Spinal cord (tissue), 10 donors: ENCODE results near the gene E2F6. TPM values are rescaled to one million over a fixed set of nuclear protein-coding genes. Genes with fewer than 3 reads are reported as not detected.
A peak's percentile ranks its signal among the peaks of the same experiment; 100 is the strongest.

Experiments
- DNase-seq, 6 donors: peaks; one replicate each; pipeline versions ENCODE4 v3.0.0 to v3.0.0-alpha.2; 2013 to 2015; ENCODE audit warnings: low spot score in 6 of 6, low read depth in 4 of 6
- H3K27ac ChIP-seq: one replicate; pipeline ENCODE4 v1.5.1; 2013; ENCODE audit warnings: low read depth, low read length, control low read depth
- H3K27me3 ChIP-seq: one replicate; pipeline ENCODE4 v1.6.1; 2013; ENCODE audit warnings: low read length; ENCODE audit not compliant: control insufficient read depth, insufficient read depth
- H3K36me3 ChIP-seq: one replicate; pipeline ENCODE4 v1.6.1; 2013; ENCODE audit warnings: low read length; ENCODE audit not compliant: control insufficient read depth, insufficient read depth
- H3K4me1 ChIP-seq: one replicate; pipeline ENCODE4 v1.6.1; 2013; ENCODE audit warnings: low read length; ENCODE audit not compliant: control insufficient read depth, insufficient read depth
- H3K4me3 ChIP-seq: one replicate; pipeline ENCODE4 v1.5.1; 2013; ENCODE audit warnings: low read depth, low read length, control low read depth
- H3K9me3 ChIP-seq: one replicate; pipeline ENCODE4 v1.6.1; 2013; ENCODE audit warnings: low read length; ENCODE audit not compliant: control insufficient read depth, insufficient read depth
- WGBS: methylation state at CpG from one replicate; pipeline ENCODE4 v1.1.5; 2013; ENCODE audit warnings: missing lambda C conversion rate; ENCODE audit not compliant: insufficient coverage; 5-methylcytosine and 5-hydroxymethylcytosine counted together
- long read RNA-seq, 4 donors: transcript quantifications; one replicate each; lab custom pipeline, GENCODE V29; 2026
- polyA plus RNA-seq, 2 donors: library from polyadenylated mRNA; unstranded; fragments of 120-200 nt; gene quantifications; one replicate each; pipeline ENCODE4 v1.2.1, GENCODE V29; 2013; ENCODE audit not compliant: insufficient read length in 2 of 2
- total RNA-seq, 2 donors: library from RNA; depleted of rRNA in 1 of 2; stranded (reverse); fragments of 120-200 nt in 1 of 2; fragments of >200 nt in 1 of 2; gene quantifications; one replicate each; pipeline versions ENCODE4 v1.2.3 to v1.2.4, GENCODE V29; 2013 to 2014
- donor health status: healthy.

Gene E2F6
- total RNA-seq (10 to 100 TPM; 13.7 to 15.2 TPM), polyA plus RNA-seq (10 to 100 TPM; 19.8 to 20.0 TPM)
- long read RNA-seq, donor 1, partial matches to known transcripts = 0 of 13 reads
- long read RNA-seq, donor 1, other reads (novel, unspliced or antisense) = 0 of 13 reads
- long read RNA-seq, donor 2, partial matches to known transcripts = 0 of 1 reads
- long read RNA-seq, donor 2, other reads (novel, unspliced or antisense) = 0 of 1 reads
- long read RNA-seq, donor 3, partial matches to known transcripts = 0 of 6 reads
- long read RNA-seq, donor 3, other reads (novel, unspliced or antisense) = 0 of 6 reads
- long read RNA-seq, donor 4, transcript E2F6-202 (7 exons, 3,218 nt) = major isoform, 7 of 9 reads
- long read RNA-seq, donor 4, partial matches to known transcripts = 0 of 9 reads
- long read RNA-seq, donor 4, other reads (novel, unspliced or antisense) = 0 of 9 reads

GRCh38 chr2:11465485-11466306, at the start of gene E2F6:
Gene E2F6 (minus strand): TSS chr2:11466161. CDS start chr2:11465879, 282 bp downstream.
- Histone ChIP-seq H3K27me3 (no peaks in the 10 kb centered on the region), H3K27ac (peak within 1 kb of the TSS; percentile 69), H3K9me3 (no peaks in the 10 kb centered on the region), H3K36me3 (peaks cover 4% of the 10 kb centered on the region), H3K4me1 (peaks cover 23% of the 10 kb centered on the region), H3K4me3 (peak within 1 kb of the TSS; percentile 63)
- DNase-seq = peak in 5 of 6 donors; percentile 82 to 98 (median 90)
- WGBS = under 1% methylated on average over 79 of the region's 86 CpGs

- no peak overlapping the region for H3K27ac ChIP-seq
Observed at GRCh38 chr2:11515490-11515981, 49.6 kb upstream of the E2F6 start.

GRCh38 chr2:11514904-11515303, 48.9 kb upstream of the E2F6 start:
- 71% methylated on average over 4 of the region's 6 CpGs for WGBS
- Histone ChIP-seq H3K4me3 (no peak overlapping the region), H3K9me3 (no peaks in the 10 kb centered on the region), H3K27ac (no peak overlapping the region), H3K4me1 (peaks cover 12% of the 10 kb centered on the region), H3K27me3 (no peaks in the 10 kb centered on the region), H3K36me3 (peaks cover 2% of the 10 kb centered on the region)
- DNase-seq = no peak

More at GRCh38 chr2:11515490-11515981, 49.6 kb upstream of the E2F6 start:
- WGBS = 55% methylated on average over 4 of the region's 6 CpGs
- H3K36me3 ChIP-seq = peaks cover 2% of the 10 kb centered on the region
- H3K27me3 ChIP-seq = no peaks in the 10 kb centered on the region
- DNase-seq = peak in 2 of 6 donors; percentile 54 to 58
- no peaks in the 10 kb centered on the region for H3K9me3 ChIP-seq
- no peak overlapping the region for H3K4me3 ChIP-seq
- H3K4me1 ChIP-seq = peaks cover 12% of the 10 kb centered on the region

- Histone ChIP-seq H3K27me3 (no peaks in the 10 kb centered on the region), H3K27ac (no peak overlapping the region), H3K4me3 (no peak overlapping the region), H3K9me3 (no peaks in the 10 kb centered on the region), H3K36me3 (peaks cover 2% of the 10 kb centered on the region), H3K4me1 (peaks cover 12% of the 10 kb centered on the region)
- DNase-seq = no peak
- no CpG with 5 or more reads among the region's 3 CpGs for WGBS
Observed at GRCh38 chr2:11514081-11514730, 48.2 kb upstream of the E2F6 start.

GRCh38 chr2:11513319-11513718, 47.4 kb upstream of the E2F6 start:
- no CpG with 5 or more reads among the region's 5 CpGs for WGBS
- Histone ChIP-seq H3K27me3 (no peaks in the 10 kb centered on the region), H3K4me3 (no peak overlapping the region), H3K4me1 (peaks cover 13% of the 10 kb centered on the region), H3K9me3 (no peaks in the 10 kb centered on the region), H3K36me3 (peaks cover 2% of the 10 kb centered on the region), H3K27ac (no peak overlapping the region)
- no peak for DNase-seq

GRCh38 chr2:11512431-11512830, 46.5 kb upstream of the E2F6 start:
- 58% methylated on average over 4 of the region's 5 CpGs for WGBS
- H3K4me1 ChIP-seq = peaks cover 20% of the 10 kb centered on the region
- H3K4me3 ChIP-seq = no peak overlapping the region
- no peaks in the 10 kb centered on the region for H3K27me3 ChIP-seq
- H3K36me3 ChIP-seq = peaks cover 2% of the 10 kb centered on the region
- H3K9me3 ChIP-seq = no peaks in the 10 kb centered on the region
- H3K27ac ChIP-seq = no peak overlapping the region
- DNase-seq = no peak

- WGBS = 100% methylated on average over 2 of the region's 3 CpGs
- no peak for DNase-seq
Observed at GRCh38 chr2:11509657-11510360, 43.8 kb upstream of the E2F6 start.

GRCh38 chr2:11508279-11508678, 42.3 kb upstream of the E2F6 start:
- Histone ChIP-seq H3K36me3 (no peaks in the 10 kb centered on the region), H3K27me3 (no peaks in the 10 kb centered on the region), H3K4me1 (peaks cover 9% of the 10 kb centered on the region), H3K27ac (peak overlapping the region; percentile 40), H3K9me3 (peaks cover 3% of the 10 kb centered on the region), H3K4me3 (no peak overlapping the region)
- 28% methylated on average over 6 of the region's 8 CpGs for WGBS
- peak in 1 of 6 donors; percentile 60 for DNase-seq

More at GRCh38 chr2:11509657-11510360, 43.8 kb upstream of the E2F6 start:
- Histone ChIP-seq H3K27ac (no peak overlapping the region), H3K4me1 (peaks cover 9% of the 10 kb centered on the region), H3K36me3 (no peaks in the 10 kb centered on the region), H3K9me3 (no peaks in the 10 kb centered on the region), H3K4me3 (no peak overlapping the region), H3K27me3 (no peaks in the 10 kb centered on the region)

- WGBS = 43% methylated on average over 1 of the region's 2 CpGs
- Histone ChIP-seq H3K9me3 (peaks cover 3% of the 10 kb centered on the region), H3K36me3 (no peaks in the 10 kb centered on the region), H3K4me3 (no peak overlapping the region), H3K27ac (peak overlapping the region; percentile 40), H3K4me1 (peaks cover 9% of the 10 kb centered on the region), H3K27me3 (no peaks in the 10 kb centered on the region)
- DNase-seq = no peak
Observed at GRCh38 chr2:11507517-11507916, 41.6 kb upstream of the E2F6 start.
